NCI-H1694 (cell line): ENCODE results near the gene TERT.
"Not testable (repeated sequence)": the region's sequence is repeated elsewhere in the genome, so short reads cannot be mapped to it uniquely, and the experiment has no call there.

ENCODE experiments used
- DNase-seq: peaks from one replicate; lab custom pipeline; 2025; lab: John Stamatoyannopoulos, UW

The TERT gene

GRCh38 chr5:1278656-1279442, 16.0 kb downstream of the TERT start:
- no peak for DNase-seq

GRCh38 chr5:1278216-1278615, 16.7 kb downstream of the TERT start:
- DNase-seq, result no peak

- no peak for DNase-seq
Observed at GRCh38 chr5:1277781-1278180, 17.1 kb downstream of the TERT start.

GRCh38 chr5:1277331-1277730, 17.5 kb downstream of the TERT start:
- no peak for DNase-seq

GRCh38 chr5:1276930-1277329, 17.9 kb downstream of the TERT start:
- DNase-seq, result no peak

- not testable (repeated sequence) for DNase-seq
Observed at GRCh38 chr5:1275397-1276391, 19.2 kb downstream of the TERT start.

GRCh38 chr5:1274471-1274870, 20.4 kb downstream of the TERT start:
- DNase-seq, result no peak

- DNase-seq, result no peak
Observed at GRCh38 chr5:1273745-1274144, 21.1 kb downstream of the TERT start.

GRCh38 chr5:1272201-1272600, 22.7 kb downstream of the TERT start:
- DNase-seq, result no peak

- DNase-seq, result no peak
Observed at GRCh38 chr5:1270933-1271914, 23.6 kb downstream of the TERT start.

- DNase-seq, result no peak
Observed at GRCh38 chr5:1270426-1270825, 24.4 kb downstream of the TERT start.

- no peak for DNase-seq
Observed at GRCh38 chr5:1268666-1269065, 26.2 kb downstream of the TERT start.

GRCh38 chr5:1268056-1268455, 26.8 kb downstream of the TERT start:
- DNase-seq, result no peak

GRCh38 chr5:1267464-1267863, 27.4 kb downstream of the TERT start:
- not testable (repeated sequence) for DNase-seq

GRCh38 chr5:1266791-1267190, 28.1 kb downstream of the TERT start:
- DNase-seq, result no peak

GRCh38 chr5:1265461-1266455, 29.1 kb downstream of the TERT start:
- no peak for DNase-seq

GRCh38 chr5:1265026-1265425, 29.8 kb downstream of the TERT start:
- DNase-seq, result no peak

GRCh38 chr5:1264211-1264610, 30.7 kb downstream of the TERT start:
- DNase-seq, result no peak

- no peak for DNase-seq
Observed at GRCh38 chr5:1262381-1262780, 32.5 kb downstream of the TERT start.

- no peak for DNase-seq
Observed at GRCh38 chr5:1261643-1262042, 33.2 kb downstream of the TERT start.
